Suprapubic skin (tissue), 3 donors: ENCODE results near the gene C4B.
"Not testable (repeated sequence)": the region's sequence is repeated elsewhere in the genome, so short reads cannot be mapped to it uniquely, and the experiment has no call there.

Experiments
- CTCF ChIP-seq, 2 donors: fragments of 200-600 bp in 1 of 2; fragments of 450-650 bp in 1 of 2; sonication (generic) in 1 of 2; IDR thresholded peaks; one replicate each; pipeline ENCODE4 v1.5.1; 2016 to 2019; ENCODE audit warnings: antibody characterized with exemption in 2 of 2, mild to moderate bottlenecking in 1 of 2, moderate library complexity in 1 of 2
- POLR2A ChIP-seq, 2 donors: fragments of 450-650 bp; IDR thresholded peaks; one replicate each; pipeline ENCODE4 v1.6.1; 2017; ENCODE audit warnings: antibody characterized with exemption in 2 of 2, mild to moderate bottlenecking in 2 of 2, moderate library complexity in 2 of 2

- TF ChIP-seq CTCF, POLR2A (IDR thresholded peaks at IDR 0.05): not testable (repeated sequence)
Measured at GRCh38 chr6:32037136-32037535, 22.5 kb downstream of the C4B start.
